B cell (primary cell): ENCODE results near the gene CYTH4. TPM values are rescaled to one million over a fixed set of nuclear protein-coding genes. Genes with fewer than 3 reads are reported as not detected.

Experiments
- ATAC-seq: fragments of 200-7000 bp; cut with Tn5 transposase; one replicate; pipeline ENCODE4 v1.10.0; 2021; ENCODE audit warnings: low read depth, mild to moderate bottlenecking, moderate number of reproducible peaks, moderate library complexity
- CTCF ChIA-PET: fragments of 350-600 bp; sonication (Branson Sonifier 250); formaldehyde crosslinking; loops from one replicate; lab custom pipeline; 2021; ENCODE audit warnings: antibody characterized with exemption, inconsistent platforms; lab: Charles Lee
- POLR2A ChIA-PET: fragments of 350-600 bp; sonication (Branson Sonifier 250); formaldehyde crosslinking; loops from one replicate; lab custom pipeline; 2021; ENCODE audit warnings: antibody characterized with exemption; lab: Charles Lee
- DNase-seq: peaks from one replicate; pipeline ENCODE4 v3.0.0; 2013
- H2AFZ ChIP-seq: 2 replicates; pipeline ENCODE4 v1.6.1; 2012; ENCODE audit warnings: mild to moderate bottlenecking, low read depth, low read length; ENCODE audit not compliant: insufficient read depth, poor library complexity, severe bottlenecking
- H3K27ac ChIP-seq, 2 donors: 1 replicate in 1 of 2; 2 replicates in 1 of 2; pipeline ENCODE4 v1.5.1; 2012 to 2013; ENCODE audit warnings: low read length in 2 of 2, mild to moderate bottlenecking in 2 of 2, moderate library complexity in 1 of 2
- H3K27me3 ChIP-seq, 4 experiments: fragments of 200-600 bp in 1 of 4; sonication (generic) in 1 of 4; replicated peaks in 1 of 4; 1 replicate in 2 of 4; 2 replicates in 2 of 4; pipeline versions ENCODE4 v1.6.1 to v1.7.0; 2013 to 2016; ENCODE audit warnings: low read length in 3 of 4, mild to moderate bottlenecking in 2 of 4, mixed read lengths in 1 of 4, moderate library complexity in 1 of 4; ENCODE audit not compliant: insufficient read depth in 4 of 4, control insufficient read depth in 3 of 4; ENCODE audit errors: control extremely low read depth in 1 of 4
- H3K36me3 ChIP-seq, 2 experiments: replicated peaks in 1 of 2; 1 replicate in 1 of 2; 2 replicates in 1 of 2; pipeline versions ENCODE4 v1.6.1 to v1.7.1; 2013; ENCODE audit warnings: low read length in 1 of 2; ENCODE audit not compliant: insufficient read depth in 2 of 2, control insufficient read depth in 1 of 2; ENCODE audit errors: control extremely low read depth in 1 of 2, extremely low read depth in 1 of 2
- H3K4me1 ChIP-seq, 2 donors: fragments of 200-600 bp in 1 of 2; sonication (generic) in 1 of 2; 1 replicate in 1 of 2; 2 replicates in 1 of 2; pipeline versions ENCODE4 v1.5.1 to v1.6.1; 2013 to 2017; ENCODE audit warnings: low read length in 2 of 2; ENCODE audit not compliant: control insufficient read depth in 2 of 2, insufficient read depth in 2 of 2
- H3K4me2 ChIP-seq: replicated peaks from 2 replicates; pipeline ENCODE3; 2012; ENCODE audit warnings: mild to moderate bottlenecking, low read depth, low read length; ENCODE audit not compliant: poor library complexity, severe bottlenecking
- H3K4me3 ChIP-seq, 5 experiments: fragments of 200-600 bp in 1 of 5; sonication (generic) in 1 of 5; 1 replicate in 3 of 5; 2 replicates in 2 of 5; pipeline versions ENCODE4 v1.5.1 to v1.7.0; 2011 to 2016; ENCODE audit warnings: low read length in 4 of 5, mild to moderate bottlenecking in 4 of 5, low read depth in 2 of 5, control low read depth in 1 of 5, moderate library complexity in 1 of 5; ENCODE audit not compliant: insufficient read depth in 1 of 5; ENCODE audit errors: control extremely low read depth in 1 of 5, extremely low read depth in 1 of 5
- H3K79me2 ChIP-seq: fragments of 200-600 bp; sonication (generic); one replicate; pipeline ENCODE4 v1.6.0; 2016; ENCODE audit warnings: low read length; ENCODE audit not compliant: control insufficient read depth, insufficient read depth
- H3K9ac ChIP-seq: fragments of 200-600 bp; sonication (generic); 2 replicates; pipeline ENCODE4 v1.6.1; 2017; ENCODE audit warnings: mild to moderate bottlenecking, low read length, moderate library complexity
- H3K9me3 ChIP-seq, 3 donors: one replicate each; pipeline versions ENCODE4 v1.6.1 to v1.7.1; 2013; ENCODE audit warnings: low read length in 2 of 3; ENCODE audit not compliant: control insufficient read depth in 2 of 3, insufficient read depth in 1 of 3; ENCODE audit errors: control extremely low read depth in 1 of 3
- H4K20me1 ChIP-seq: 2 replicates; pipeline ENCODE4 v1.6.0; 2012; ENCODE audit warnings: mild to moderate bottlenecking, low read length; ENCODE audit not compliant: insufficient read depth, control insufficient read depth, poor library complexity, severe bottlenecking
- H3K27ac Mint-ChIP-seq: one replicate; pipeline ENCODE4 v1.8.0; 2021; ENCODE audit warnings: mixed read lengths
- H3K27me3 Mint-ChIP-seq: one replicate; pipeline ENCODE4 v1.8.0; 2021; ENCODE audit warnings: mixed read lengths
- H3K4me1 Mint-ChIP-seq: one replicate; pipeline ENCODE4 v1.8.0; 2021; ENCODE audit warnings: mixed read lengths
- H3K4me3 Mint-ChIP-seq: one replicate; pipeline ENCODE4 v1.8.0; 2021; ENCODE audit warnings: mixed read lengths
- H3K9me3 Mint-ChIP-seq: one replicate; pipeline ENCODE4 v1.8.0; 2022; ENCODE audit warnings: mixed read lengths; ENCODE audit not compliant: insufficient read depth
- CTCF ChIP-seq: fragments of 200-600 bp; IDR thresholded peaks from one replicate; pipeline ENCODE4 v1.8.0; 2022; ENCODE audit warnings: antibody characterized with exemption, mild to moderate bottlenecking
- EZH2 ChIP-seq: IDR thresholded peaks from 2 replicates; pipeline ENCODE4 v1.6.1; 2012; ENCODE audit warnings: borderline replicate concordance, low read depth, mild to moderate bottlenecking, moderate library complexity, low read length; ENCODE audit not compliant: insufficient read depth, poor library complexity, severe bottlenecking
- WGBS: methylation state at CpG from one replicate; pipeline ENCODE4 v1.1.5; 2013; ENCODE audit warnings: missing lambda C conversion rate; ENCODE audit not compliant: insufficient coverage; 5-methylcytosine and 5-hydroxymethylcytosine counted together
- intact Hi-C: fragments of 100-400 bp; cut with micrococcal nuclease; formaldehyde crosslinking; loops from one replicate; pipeline ENCODE4 v1.10.0; 2022
- polyA plus RNA-seq: library from polyadenylated mRNA; depleted of rRNA; stranded (reverse); fragments of >200 nt; gene quantifications from 2 replicates; pipeline ENCODE4 v1.2.3, GENCODE V29; 2012
- total RNA-seq, 2 donors: library from RNA; stranded (reverse); fragments of 120-200 nt in 1 of 2; gene quantifications; 1 replicate in 1 of 2; 2 replicates in 1 of 2; pipeline versions ENCODE4 v1.2.3 to v1.2.4, GENCODE V29; 2013 to 2022

CYTH4 gene
- total and polyA plus RNA-seq, 2 donors (not counting 1 experiment from before 2014, with no cell fraction given): 98.0 to 154 TPM

GRCh38 chr22:37356922-37357321 lies 74.6 kb downstream of the CYTH4 start:
- 84% methylated on average over 7 of the region's 8 CpGs for WGBS
- H3K9me3 Mint-ChIP-seq: no peaks in the 10 kb centered on the region
- POLR2A ChIA-PET: no interaction called here
- Histone ChIP-seq H4K20me1 (no peaks in the 10 kb centered on the region), H3K79me2 (no peaks in the 10 kb centered on the region), H3K4me2 (no peak overlapping the region), H3K27ac (no peak overlapping the region), H3K9me3 (peaks cover 0 to 3% (median 0%) of the 10 kb centered on the region in 3 donors), H3K36me3 (no peaks in the 10 kb centered on the region), H2AFZ (no peak overlapping the region), H3K27me3 (peaks cover 0 to 3% (median 0%) of the 10 kb centered on the region in 4 experiments), H3K9ac (no peak overlapping the region), H3K4me1 (no peaks in the 10 kb centered on the region), H3K4me3 (no peak overlapping the region)
- CTCF ChIA-PET: no interaction called here
- no peak for ATAC-seq
- no peak for DNase-seq
- no peak overlapping the region for H3K27ac Mint-ChIP-seq
- intact Hi-C loops: no loop called here
- no peaks in the 10 kb centered on the region for H3K4me1 Mint-ChIP-seq
- TF ChIP-seq CTCF: no peak
- TF ChIP-seq EZH2: no peak
- peaks cover 4% of the 10 kb centered on the region for H3K27me3 Mint-ChIP-seq
- H3K4me3 Mint-ChIP-seq: no peak overlapping the region

- H3K9ac ChIP-seq: no peak overlapping the region
- intact Hi-C loops: no loop called here
- no peaks in the 10 kb centered on the region for H3K79me2 ChIP-seq
- Mint-ChIP-seq H3K4me3 (no peak overlapping the region), H3K27me3 (peaks cover 4% of the 10 kb centered on the region), H3K4me1 (no peaks in the 10 kb centered on the region), H3K9me3 (no peaks in the 10 kb centered on the region), H3K27ac (no peak overlapping the region)
- no peaks in the 10 kb centered on the region for H4K20me1 ChIP-seq
- 86% methylated on average over 10 of the region's 10 CpGs for WGBS
- no peak overlapping the region for H2AFZ ChIP-seq
- no peak overlapping the region for H3K27ac ChIP-seq
- POLR2A ChIA-PET: no interaction called here
- no peak overlapping the region for H3K4me2 ChIP-seq
- TF ChIP-seq EZH2: no peak
- TF ChIP-seq CTCF: no peak
- ATAC-seq (no peak), DNase-seq (no peak)
- H3K4me1 ChIP-seq: no peaks in the 10 kb centered on the region
- no peaks in the 10 kb centered on the region for H3K36me3 ChIP-seq
- H3K27me3 ChIP-seq: peaks cover 0 to 3% (median 0%) of the 10 kb centered on the region in 4 experiments
- CTCF ChIA-PET: no interaction called here
- peaks cover 0 to 3% (median 0%) of the 10 kb centered on the region in 3 donors for H3K9me3 ChIP-seq
- no peak overlapping the region for H3K4me3 ChIP-seq
Observed at GRCh38 chr22:37357446-37358075, 75.3 kb downstream of the CYTH4 start.
